ENCODE data around the gene EPS8.

DNA sequence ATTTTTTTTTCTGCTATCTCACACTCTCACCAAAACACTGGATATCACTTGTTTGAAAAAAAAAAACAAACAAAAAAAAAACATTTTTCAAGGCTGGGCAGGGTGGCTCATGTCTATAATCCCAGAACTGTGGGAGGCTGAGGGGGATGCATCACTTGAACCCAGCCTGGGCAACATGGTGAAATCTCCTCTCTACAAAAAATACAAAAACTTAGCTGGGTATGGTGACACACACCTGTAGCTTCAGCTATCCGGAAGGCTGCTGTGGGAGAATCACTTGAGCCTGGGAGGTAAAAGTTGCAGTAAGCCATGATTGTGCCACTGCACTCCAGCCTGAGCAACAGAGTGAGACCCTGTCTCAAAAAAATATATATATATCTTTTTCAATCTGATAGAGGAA is 66.2 kb downstream of the EPS8 start:
- TF ChIP-seq, protein P1, sequence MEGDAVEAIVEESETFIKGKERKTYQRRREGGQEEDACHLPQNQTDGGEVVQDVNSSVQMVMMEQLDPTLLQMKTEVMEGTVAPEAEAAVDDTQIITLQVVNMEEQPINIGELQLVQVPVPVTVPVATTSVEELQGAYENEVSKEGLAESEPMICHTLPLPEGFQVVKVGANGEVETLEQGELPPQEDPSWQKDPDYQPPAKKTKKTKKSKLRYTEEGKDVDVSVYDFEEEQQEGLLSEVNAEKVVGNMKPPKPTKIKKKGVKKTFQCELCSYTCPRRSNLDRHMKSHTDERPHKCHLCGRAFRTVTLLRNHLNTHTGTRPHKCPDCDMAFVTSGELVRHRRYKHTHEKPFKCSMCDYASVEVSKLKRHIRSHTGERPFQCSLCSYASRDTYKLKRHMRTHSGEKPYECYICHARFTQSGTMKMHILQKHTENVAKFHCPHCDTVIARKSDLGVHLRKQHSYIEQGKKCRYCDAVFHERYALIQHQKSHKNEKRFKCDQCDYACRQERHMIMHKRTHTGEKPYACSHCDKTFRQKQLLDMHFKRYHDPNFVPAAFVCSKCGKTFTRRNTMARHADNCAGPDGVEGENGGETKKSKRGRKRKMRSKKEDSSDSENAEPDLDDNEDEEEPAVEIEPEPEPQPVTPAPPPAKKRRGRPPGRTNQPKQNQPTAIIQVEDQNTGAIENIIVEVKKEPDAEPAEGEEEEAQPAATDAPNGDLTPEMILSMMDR (IDR thresholded peaks at IDR 0.05), result no peak
- TF ChIP-seq ZFX (IDR thresholded peaks at IDR 0.05; ENCODE audit: borderline replicate concordance), result no peak

All from 22Rv1 (cell line).